T follicular helper cell (primary cell): Measurements from ENCODE around the gene MYH9.

Experiments
- DNase-seq: peaks from one replicate; pipeline ENCODE4 v3.0.0-alpha.2; 2020; ENCODE audit warnings: low read depth

MYH9 gene

GRCh38 chr22:36349726-36350125, 38.0 kb downstream of the MYH9 start:
- no peak for DNase-seq

- DNase-seq, result no peak
Observed at GRCh38 chr22:36348760-36349159, 39.0 kb downstream of the MYH9 start.

- DNase-seq, result no peak
Observed at GRCh38 chr22:36347094-36347493, 40.7 kb downstream of the MYH9 start.

DNA sequence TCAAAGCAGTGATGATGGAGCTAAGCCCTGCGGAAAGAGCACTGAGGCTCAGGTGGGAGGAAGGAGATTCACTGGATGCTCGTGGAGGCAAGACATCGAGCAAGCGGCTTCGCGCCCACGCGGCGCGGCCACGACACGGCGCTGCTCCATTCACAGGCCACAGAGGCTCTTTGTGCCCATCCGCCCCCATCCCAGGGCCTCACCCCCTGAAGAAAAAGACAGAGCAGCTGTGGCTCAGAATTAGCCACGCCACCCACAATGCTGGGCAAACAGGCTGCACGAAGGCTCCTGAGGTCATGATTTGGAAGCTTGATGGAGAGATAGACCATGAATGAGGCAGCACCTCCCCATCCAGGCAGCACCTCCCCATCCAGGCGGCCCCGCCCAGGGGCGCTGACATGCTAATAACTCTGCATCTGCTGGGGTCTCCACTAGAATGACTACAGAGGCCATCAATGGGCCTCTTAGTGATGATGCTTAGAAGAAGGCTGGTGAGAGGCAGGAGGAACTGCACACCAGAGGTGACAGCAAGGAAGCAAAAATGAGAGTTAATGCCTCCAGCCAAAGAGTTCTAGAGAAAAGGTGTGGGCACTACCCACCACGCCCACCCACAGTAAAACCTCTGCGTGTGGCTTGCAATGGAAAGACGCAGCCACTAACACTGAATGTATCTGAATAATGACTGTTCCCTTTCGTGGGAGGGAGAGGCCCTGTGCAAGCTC, 43.5 kb downstream of the MYH9 start:
- no peak for DNase-seq

GRCh38 chr22:36343720-36344105, 44.1 kb downstream of the MYH9 start:
- no peak for DNase-seq

DNA sequence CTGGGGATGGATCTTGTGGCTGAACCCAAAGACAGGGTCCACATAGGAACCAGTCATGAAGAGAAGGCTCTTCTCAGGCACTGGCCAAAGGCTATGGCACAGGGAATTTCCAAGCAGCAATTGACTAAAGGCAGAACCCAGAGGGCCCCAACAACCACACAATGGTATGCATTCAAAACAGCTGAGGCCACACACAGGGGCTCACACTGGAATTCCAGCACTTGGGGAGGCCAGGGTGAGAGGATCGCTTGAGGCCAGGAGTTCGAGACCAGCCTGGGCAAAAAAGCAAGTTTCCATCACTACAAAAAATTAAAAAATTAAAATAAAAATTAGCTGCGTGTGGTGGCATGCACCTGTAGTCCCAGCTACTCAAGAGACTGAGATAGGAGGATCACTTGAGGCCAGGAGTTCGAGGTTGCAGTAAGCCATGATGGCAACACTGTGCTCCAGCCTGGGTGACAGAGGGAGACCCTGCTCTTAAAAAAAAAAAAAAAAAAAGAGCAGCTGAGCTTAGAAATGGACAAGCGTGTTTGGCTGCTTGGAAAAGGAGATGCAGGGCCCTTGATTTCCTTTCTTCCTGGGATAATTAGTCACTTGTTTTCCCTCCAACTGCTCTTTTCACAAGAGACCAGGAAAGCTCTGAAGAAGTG, 44.6 kb downstream of the MYH9 start:
- no peak for DNase-seq

- DNase-seq, result no peak
Observed at GRCh38 chr22:36341640-36342041, 46.1 kb downstream of the MYH9 start.

DNA sequence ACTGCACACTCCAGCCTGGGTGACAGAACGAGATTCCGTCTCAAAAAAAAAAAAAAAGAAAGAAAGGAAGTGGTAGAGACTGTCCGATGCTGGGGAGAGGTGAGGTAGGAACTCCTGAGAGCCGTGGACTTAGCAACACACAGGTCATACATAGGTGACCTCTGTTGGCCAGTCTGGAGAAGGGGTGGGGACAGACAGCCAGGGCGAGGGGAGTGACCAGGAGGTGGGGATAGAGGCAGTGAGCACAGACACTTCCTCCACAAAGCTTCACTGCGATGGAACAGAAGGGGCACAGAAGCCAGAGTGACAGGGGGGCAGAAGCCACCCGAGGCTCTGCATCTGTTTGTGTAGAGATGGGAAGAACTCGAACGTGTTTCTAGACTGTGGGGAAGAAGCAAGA, 47.1 kb downstream of the MYH9 start:
- no peak for DNase-seq

DNA sequence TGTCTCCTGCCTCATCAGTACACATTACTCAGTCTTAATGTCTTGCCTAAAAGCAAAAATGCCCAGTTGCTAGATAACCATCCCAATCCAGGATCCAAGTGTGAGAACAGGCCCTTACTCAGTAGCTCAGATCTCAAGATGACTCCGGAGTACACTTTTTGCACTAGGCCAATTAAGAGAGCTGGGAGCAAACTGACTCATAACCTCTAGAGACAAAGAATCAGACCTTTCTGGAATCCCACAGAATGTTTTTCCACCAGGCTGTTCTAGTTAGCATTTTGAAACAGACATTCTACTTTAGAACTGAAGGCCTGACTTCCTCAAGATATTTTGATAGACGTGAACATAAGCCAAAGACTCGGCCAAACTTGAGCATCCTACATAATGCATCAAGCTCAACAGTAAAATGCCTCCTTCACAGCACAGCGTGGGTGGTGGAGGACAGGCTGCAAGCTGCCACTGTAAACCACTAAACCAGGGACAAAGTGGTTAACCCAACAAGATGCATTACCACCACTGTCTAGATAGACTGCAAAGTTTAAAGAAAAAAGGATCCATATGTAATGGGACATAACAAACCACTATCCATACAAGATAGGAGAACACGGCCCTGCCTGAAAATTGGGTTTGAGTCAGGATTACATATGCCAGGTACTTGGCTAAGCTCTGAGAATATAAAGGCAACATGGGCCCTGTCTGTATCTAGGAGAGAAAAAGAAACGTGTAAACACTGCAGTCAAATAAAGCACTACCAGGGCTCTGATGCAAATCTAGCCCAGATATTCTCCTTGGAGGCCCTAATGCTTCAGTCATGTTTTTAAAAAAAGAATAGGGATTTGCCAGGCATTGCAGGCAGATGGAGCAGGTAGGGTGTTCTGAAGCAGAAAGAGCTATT, 48.3 kb downstream of the MYH9 start:
- no peak for DNase-seq

DNA sequence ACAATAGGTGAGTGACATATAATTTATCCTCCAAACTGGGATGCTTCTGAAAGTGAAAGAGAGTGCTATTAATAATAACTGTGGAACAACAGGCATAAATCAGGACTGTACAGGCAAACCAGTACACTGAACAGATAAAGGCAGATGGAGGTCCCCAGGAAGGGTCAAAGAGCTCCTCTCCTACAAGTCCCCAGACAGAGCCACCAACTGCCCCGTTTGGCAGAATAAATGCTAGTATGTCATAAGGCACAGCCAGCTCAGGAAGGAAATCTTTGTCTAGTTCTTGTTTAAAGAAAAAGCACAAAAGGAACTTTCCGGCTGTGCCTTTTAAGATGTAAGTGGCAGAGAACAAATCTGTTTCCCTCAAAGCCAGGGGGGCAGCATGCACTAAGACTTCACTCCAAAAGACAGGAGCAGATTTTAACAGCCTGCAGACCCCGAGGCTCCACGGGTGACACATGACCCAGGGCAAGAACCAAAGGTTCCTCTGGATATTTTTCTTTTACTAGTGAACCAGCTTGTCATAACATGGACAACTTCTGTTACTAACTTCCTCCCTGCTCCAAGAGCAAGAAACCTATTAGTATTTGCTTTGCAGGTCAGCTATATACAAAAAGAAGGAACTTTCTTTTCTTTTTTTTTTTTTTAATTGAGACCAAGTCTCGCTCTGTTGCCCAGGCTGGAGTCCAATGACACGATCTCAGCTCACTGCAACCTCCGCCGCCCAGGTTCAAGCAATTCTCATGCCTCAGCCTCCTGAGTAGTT, 50.2 kb downstream of the MYH9 start:
- DNase-seq, result no peak

DNA sequence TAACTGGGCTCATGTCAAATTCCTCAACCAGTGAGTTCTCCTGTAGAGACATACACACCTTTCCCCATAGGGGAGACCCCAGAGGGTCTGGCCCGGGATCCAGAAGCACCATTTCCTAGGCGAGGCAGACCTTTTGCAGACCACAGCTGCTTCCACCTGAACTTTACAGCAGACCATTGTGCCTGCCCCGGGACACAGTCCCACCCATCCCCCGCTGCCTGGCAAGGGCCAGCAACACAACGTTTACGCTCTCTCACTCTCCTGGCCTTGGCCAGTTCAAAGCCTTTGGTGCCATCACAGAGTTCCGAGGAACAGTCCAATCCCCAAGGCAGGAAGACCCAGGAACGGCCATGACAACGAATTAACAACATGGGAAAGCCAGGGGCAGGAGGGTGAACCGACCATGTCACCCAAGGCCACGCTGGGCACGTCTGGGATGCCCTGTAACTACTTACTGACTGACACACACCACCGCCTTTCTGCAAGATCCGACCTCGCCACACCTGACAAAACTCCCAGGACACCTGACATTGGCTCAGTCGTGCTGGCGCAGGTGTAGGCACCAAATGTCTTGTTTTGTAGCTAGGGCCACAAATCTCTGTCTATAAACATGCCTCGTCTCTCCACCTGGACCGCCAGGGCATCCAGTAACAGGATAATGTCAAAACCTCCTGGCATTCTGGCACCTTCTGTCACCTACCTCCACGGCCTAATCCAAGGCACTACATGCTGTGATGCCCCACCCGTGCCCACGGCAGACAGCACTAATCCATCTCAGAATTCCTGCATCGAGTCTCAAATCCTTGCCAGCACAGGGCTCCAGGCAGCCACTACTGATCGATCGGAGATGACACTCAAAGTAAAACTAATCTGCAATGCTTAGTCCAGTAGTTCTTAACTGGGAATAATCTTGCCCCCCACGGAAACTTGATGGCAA, 51.3 kb downstream of the MYH9 start:
- no peak for DNase-seq

- no peak for DNase-seq
Observed at GRCh38 chr22:36335621-36336020, 52.1 kb downstream of the MYH9 start.

DNA sequence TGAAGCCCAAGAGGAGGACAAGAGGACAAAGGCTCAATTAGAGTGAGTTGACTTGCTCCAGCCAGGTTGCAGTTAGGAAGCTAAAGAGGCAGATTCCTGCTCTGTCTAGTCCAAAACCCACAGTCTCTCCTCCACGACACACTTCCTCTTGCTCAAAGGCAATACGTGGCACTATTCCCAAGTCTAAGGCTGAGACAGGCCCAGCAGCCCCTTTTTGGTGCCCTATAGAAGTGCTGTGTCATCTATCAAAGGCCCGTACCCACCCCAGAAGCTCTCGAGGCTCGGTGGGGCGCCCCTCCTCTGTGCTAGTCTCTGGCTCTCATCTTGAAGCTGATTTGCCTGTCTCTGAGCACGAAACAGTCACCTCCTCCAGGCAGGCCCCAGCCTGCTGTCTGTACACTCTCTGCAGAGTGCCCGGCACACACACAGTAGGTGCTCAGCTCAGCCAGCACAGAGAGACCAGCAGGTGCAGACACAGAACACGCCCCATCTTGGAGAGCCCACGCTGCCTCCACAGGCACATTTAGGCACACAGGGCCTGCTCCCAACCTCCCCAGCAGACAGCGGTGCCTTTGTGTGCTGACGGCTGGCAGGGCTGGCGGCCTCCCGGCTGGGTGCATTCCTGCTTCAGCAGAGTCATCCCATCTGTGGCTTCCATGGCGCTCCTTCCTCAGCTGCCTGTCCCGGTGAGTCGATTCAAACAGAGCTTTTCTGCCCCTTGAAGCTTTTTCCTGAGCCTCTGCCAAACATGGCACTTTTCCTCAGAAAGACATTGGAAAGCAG, 52.8 kb downstream of the MYH9 start:
- DNase-seq, result peak; percentile 51

- DNase-seq, result no peak
Observed at GRCh38 chr22:36334081-36334820, 53.5 kb downstream of the MYH9 start.

GRCh38 chr22:36333644-36334043, 54.1 kb downstream of the MYH9 start:
- DNase-seq, result no peak

DNA sequence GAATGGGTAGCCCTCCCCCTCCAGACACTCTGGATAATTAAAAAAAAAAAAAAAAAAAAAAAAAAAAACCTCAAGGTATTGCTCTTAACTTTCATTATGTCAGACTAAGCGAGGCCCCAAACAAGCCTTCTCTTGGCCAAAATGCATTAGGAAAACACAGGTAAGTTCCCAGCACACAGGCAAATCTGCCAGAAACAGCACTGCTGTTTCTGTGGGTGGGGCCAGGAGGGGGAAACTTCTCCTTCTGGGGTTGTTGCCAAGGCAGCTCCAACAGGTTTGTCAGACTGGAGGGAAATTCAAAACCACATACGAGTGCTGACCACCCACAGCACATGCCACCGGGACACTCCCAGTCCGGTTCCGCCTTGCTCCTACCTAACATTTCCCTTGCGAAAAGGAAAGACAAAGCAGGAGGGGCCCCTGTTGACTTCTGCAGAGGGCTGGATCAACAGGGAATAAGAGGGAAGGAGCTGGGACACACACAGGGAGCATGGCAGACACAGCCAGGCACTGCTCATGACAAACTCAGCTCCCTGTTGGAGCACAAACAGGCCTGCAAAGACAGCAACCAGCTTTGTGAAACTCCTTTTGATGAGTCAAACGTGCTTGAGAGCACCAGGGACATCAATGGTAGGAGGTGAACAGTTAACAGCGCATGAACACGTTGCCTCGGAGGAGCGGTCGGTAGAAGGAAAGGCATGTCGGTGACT, 55.0 kb downstream of the MYH9 start:
- peak; percentile 60 for DNase-seq

GRCh38 chr22:36331912-36332622, 55.7 kb downstream of the MYH9 start:
- peak; percentile 42 for DNase-seq

DNA sequence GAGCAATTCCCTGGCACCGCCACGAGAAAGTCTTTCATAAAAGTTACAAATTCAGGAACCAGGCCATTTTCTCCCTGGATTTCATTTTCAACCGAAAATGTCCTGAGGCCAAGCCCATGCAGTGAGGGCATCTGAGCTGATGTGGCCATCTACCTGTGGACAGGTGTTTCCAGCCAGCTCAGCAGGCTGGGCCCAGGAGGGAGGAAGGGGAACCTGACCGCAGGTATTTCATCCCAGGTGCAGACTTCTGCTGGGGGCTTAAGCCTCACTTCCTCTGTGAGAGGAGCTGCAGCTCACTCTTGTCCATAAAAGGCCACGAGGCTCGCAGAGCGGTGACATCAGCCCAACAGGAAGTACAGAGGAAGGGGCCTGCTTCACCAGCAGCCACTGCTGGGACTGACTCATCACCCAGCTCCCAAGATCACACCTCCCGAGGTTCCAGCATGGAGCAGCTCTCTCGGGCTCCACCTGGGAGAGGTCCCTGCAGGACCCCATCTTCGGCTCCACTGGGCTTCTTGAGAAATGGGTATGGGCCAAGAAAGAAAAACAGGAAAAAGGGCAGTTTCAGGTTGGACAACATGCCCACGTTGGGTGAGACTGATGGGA, 56.4 kb downstream of the MYH9 start:
- peak; percentile 70 for DNase-seq
